HG03108 (cell line): ENCODE data around the gene STK17A.

Source experiments
- ATAC-seq: cut with Tn5 transposase; IDR thresholded peaks from one replicate; pipeline ENCODE4 v1.9.1; 2021; ENCODE audit warnings: moderate library complexity; ENCODE audit not compliant: unreplicated experiment

STK17A gene

GRCh38 chr7:43630482-43630881 lies 47.6 kb downstream of the STK17A start:
- ATAC-seq, result no peak

GRCh38 chr7:43631559-43631958 lies 48.7 kb downstream of the STK17A start:
- no peak for ATAC-seq

GRCh38 chr7:43632746-43633145 lies 49.8 kb downstream of the STK17A start:
- no peak for ATAC-seq

- ATAC-seq, result no peak
Measured at GRCh38 chr7:43634384-43634783, 51.5 kb downstream of the STK17A start.

GRCh38 chr7:43636093-43636492 lies 53.2 kb downstream of the STK17A start:
- no peak for ATAC-seq

GRCh38 chr7:43637114-43637806 lies 54.4 kb downstream of the STK17A start:
- no peak for ATAC-seq

- no peak for ATAC-seq
Measured at GRCh38 chr7:43639858-43640491, 57.1 kb downstream of the STK17A start.

GRCh38 chr7:43640679-43641078 lies 57.8 kb downstream of the STK17A start:
- no peak for ATAC-seq

- no peak for ATAC-seq
Measured at GRCh38 chr7:43642897-43643630, 60.2 kb downstream of the STK17A start.

- ATAC-seq, result no peak
Measured at GRCh38 chr7:43643846-43644245, 60.9 kb downstream of the STK17A start.

- no peak for ATAC-seq
Measured at GRCh38 chr7:43645699-43646226, 62.9 kb downstream of the STK17A start.

- no peak for ATAC-seq
Measured at GRCh38 chr7:43646603-43647338, 63.9 kb downstream of the STK17A start.

GRCh38 chr7:43647339-43647672 lies 64.4 kb downstream of the STK17A start:
- ATAC-seq, result no peak

GRCh38 chr7:43647673-43648472 lies 65.0 kb downstream of the STK17A start:
- ATAC-seq, result no peak

GRCh38 chr7:43648473-43649406 lies 65.8 kb downstream of the STK17A start:
- peak; percentile 49 for ATAC-seq

- ATAC-seq, result peak; percentile 44
Measured at GRCh38 chr7:43649755-43650274, 66.9 kb downstream of the STK17A start.

GRCh38 chr7:43650457-43651052 lies 67.6 kb downstream of the STK17A start:
- no peak for ATAC-seq

- ATAC-seq, result no peak
Measured at GRCh38 chr7:43652364-43652763, 69.5 kb downstream of the STK17A start.

GRCh38 chr7:43653466-43653865 lies 70.6 kb downstream of the STK17A start:
- no peak for ATAC-seq
